Measurements from ENCODE around the gene REXO4. TPM values are rescaled to one million over a fixed set of nuclear protein-coding genes. Genes with fewer than 3 reads are reported as not detected.

The REXO4 gene
- total and polyA plus RNA-seq, 2 donors (not counting 1 experiment from before 2014, with no cell fraction given), result 25.0 to 37.1 TPM

DNA sequence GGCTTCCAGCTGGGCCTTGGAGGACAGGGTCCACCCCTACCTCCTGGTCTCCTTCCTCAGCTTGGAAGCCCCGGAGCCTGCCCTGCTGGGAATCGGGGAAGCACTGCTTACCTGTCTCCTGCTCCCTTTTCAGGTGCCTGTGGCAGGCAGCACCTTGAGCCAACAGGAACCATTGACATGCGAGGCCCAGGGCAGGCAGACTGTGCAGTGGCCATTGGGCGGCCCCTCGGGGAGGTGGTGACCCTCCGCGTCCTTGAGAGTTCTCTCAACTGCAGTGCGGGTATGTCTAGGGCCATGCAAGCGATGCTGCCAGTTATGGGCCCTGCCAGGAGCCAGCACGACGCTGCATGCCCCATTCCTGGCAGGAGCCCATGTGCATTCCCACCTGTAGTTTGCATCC is 38.1 kb upstream of the REXO4 start:
- Mint-ChIP-seq H3K9me3 (ENCODE audit: insufficient read depth) (no peaks in the 10 kb centered on the region), H3K4me3 (no peak overlapping the region), H3K4me1 (peaks cover 14% of the 10 kb centered on the region), H3K27me3 (no peaks in the 10 kb centered on the region), H3K27ac (no peak overlapping the region)
- ChIA-PET CTCF (no interaction called here), POLR2A (no interaction called here)
- Histone ChIP-seq H3K27ac (ENCODE audit: low read length in 2 of 2) (no peak overlapping the region), H3K4me3 (ENCODE audit: control extremely low read depth in 1 of 5, extremely low read depth in 1 of 5, insufficient read depth in 1 of 5, low read depth in 2 of 5, low read length in 4 of 5) (no peak overlapping the region), H2AFZ (ENCODE audit: insufficient read depth, low read depth, low read length, poor library complexity, severe bottlenecking) (no peak overlapping the region), H4K20me1 (ENCODE audit: control insufficient read depth, insufficient read depth, low read length, poor library complexity, severe bottlenecking) (no peaks in the 10 kb centered on the region), H3K4me2 (replicated peaks; ENCODE audit: low read depth, low read length, poor library complexity, severe bottlenecking) (no peak overlapping the region), H3K27me3 (replicated peaks in 1 of 4; ENCODE audit: control extremely low read depth in 1 of 4, control insufficient read depth in 3 of 4, insufficient read depth in 4 of 4, low read length in 3 of 4) (no peaks in the 10 kb centered on the region), H3K9me3 (ENCODE audit: control extremely low read depth in 1 of 3, control insufficient read depth in 2 of 3, insufficient read depth in 1 of 3, low read length in 2 of 3) (no peaks in the 10 kb centered on the region), H3K9ac (ENCODE audit: low read length) (no peak overlapping the region), H3K4me1 (ENCODE audit: control insufficient read depth in 2 of 2, insufficient read depth in 2 of 2, low read length in 2 of 2) (peaks cover 10 to 13% of the 10 kb centered on the region in 2 donors), H3K79me2 (ENCODE audit: control insufficient read depth, insufficient read depth, low read length) (no peaks in the 10 kb centered on the region), H3K36me3 (replicated peaks in 1 of 2; ENCODE audit: control extremely low read depth in 1 of 2, control insufficient read depth in 1 of 2, extremely low read depth in 1 of 2, insufficient read depth in 2 of 2, low read length in 1 of 2) (no peaks in the 10 kb centered on the region)
- TF ChIP-seq, protein P1, sequence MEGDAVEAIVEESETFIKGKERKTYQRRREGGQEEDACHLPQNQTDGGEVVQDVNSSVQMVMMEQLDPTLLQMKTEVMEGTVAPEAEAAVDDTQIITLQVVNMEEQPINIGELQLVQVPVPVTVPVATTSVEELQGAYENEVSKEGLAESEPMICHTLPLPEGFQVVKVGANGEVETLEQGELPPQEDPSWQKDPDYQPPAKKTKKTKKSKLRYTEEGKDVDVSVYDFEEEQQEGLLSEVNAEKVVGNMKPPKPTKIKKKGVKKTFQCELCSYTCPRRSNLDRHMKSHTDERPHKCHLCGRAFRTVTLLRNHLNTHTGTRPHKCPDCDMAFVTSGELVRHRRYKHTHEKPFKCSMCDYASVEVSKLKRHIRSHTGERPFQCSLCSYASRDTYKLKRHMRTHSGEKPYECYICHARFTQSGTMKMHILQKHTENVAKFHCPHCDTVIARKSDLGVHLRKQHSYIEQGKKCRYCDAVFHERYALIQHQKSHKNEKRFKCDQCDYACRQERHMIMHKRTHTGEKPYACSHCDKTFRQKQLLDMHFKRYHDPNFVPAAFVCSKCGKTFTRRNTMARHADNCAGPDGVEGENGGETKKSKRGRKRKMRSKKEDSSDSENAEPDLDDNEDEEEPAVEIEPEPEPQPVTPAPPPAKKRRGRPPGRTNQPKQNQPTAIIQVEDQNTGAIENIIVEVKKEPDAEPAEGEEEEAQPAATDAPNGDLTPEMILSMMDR (IDR thresholded peaks at IDR 0.05), result no peak
- TF ChIP-seq EZH2 (IDR thresholded peaks at IDR 0.05; ENCODE audit: borderline replicate concordance, insufficient read depth, low read depth, low read length, poor library complexity, severe bottlenecking), result no peak
- WGBS (ENCODE audit: insufficient coverage), result 96% methylated on average over 11 of the region's 11 CpGs
- ATAC-seq (ENCODE audit: low read depth) (no peak), DNase-seq (no peak)
- intact Hi-C loops (cut with micrococcal nuclease), result no loop called here

DNA sequence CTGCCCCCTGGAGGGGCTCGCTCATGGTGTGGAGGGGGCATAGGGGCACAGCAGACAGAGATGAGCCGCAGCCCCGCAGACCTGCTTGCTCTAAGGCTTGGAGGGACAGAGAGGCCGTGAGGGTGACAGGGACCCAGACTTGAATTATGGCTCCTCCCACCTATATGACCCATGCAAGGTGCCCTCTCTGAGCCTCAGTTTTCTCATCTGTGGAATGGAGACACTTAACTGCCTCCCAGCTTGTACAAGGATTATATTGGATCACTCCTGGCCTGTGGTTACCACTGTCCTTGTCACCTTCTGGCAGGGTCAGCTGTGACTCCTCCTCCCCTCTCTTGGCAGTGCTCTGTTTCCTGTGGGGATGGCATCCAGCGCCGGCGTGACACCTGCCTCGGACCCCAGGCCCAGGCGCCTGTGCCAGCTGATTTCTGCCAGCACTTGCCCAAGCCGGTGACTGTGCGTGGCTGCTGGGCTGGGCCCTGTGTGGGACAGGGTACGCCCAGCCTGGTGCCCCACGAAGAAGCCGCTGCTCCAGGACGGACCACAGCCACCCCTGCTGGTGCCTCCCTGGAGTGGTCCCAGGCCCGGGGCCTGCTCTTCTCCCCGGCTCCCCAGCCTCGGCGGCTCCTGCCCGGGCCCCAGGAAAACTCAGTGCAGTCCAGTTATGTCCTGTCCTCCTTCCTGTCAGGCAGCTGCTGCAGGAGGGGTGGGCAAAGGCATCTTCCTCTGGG is 37.3 kb upstream of the REXO4 start:
- no peaks in the 10 kb centered on the region for H3K9me3 ChIP-seq (ENCODE audit: control extremely low read depth in 1 of 3, control insufficient read depth in 2 of 3, insufficient read depth in 1 of 3, low read length in 2 of 3)
- no peaks in the 10 kb centered on the region for H3K27me3 ChIP-seq (replicated peaks in 1 of 4; ENCODE audit: control extremely low read depth in 1 of 4, control insufficient read depth in 3 of 4, insufficient read depth in 4 of 4, low read length in 3 of 4)
- intact Hi-C loops (cut with micrococcal nuclease), result no loop called here
- no peak overlapping the region for H3K9ac ChIP-seq (ENCODE audit: low read length)
- H3K36me3 ChIP-seq (replicated peaks in 1 of 2; ENCODE audit: control extremely low read depth in 1 of 2, control insufficient read depth in 1 of 2, extremely low read depth in 1 of 2, insufficient read depth in 2 of 2, low read length in 1 of 2), result no peaks in the 10 kb centered on the region
- no peak for ATAC-seq (ENCODE audit: low read depth)
- ChIA-PET POLR2A (interaction anchor here (0.6 kb wide), 1 partner anchor 16 kb away, joined by 5 read pairs; no protein-coding TSS in a partner anchor), CTCF (no interaction called here)
- H3K27me3 Mint-ChIP-seq, result peaks cover 3% of the 10 kb centered on the region
- no peak overlapping the region for H3K4me3 Mint-ChIP-seq
- no peak overlapping the region for H3K4me3 ChIP-seq (ENCODE audit: control extremely low read depth in 1 of 5, extremely low read depth in 1 of 5, insufficient read depth in 1 of 5, low read depth in 2 of 5, low read length in 4 of 5)
- H3K9me3 Mint-ChIP-seq (ENCODE audit: insufficient read depth), result no peaks in the 10 kb centered on the region
- H3K4me2 ChIP-seq (replicated peaks; ENCODE audit: low read depth, low read length, poor library complexity, severe bottlenecking), result no peak overlapping the region
- TF ChIP-seq, protein P1 (IDR thresholded peaks at IDR 0.05), result no peak
- no peak for TF ChIP-seq EZH2 (IDR thresholded peaks at IDR 0.05; ENCODE audit: borderline replicate concordance, insufficient read depth, low read depth, low read length, poor library complexity, severe bottlenecking)
- 92% methylated on average over 19 of the region's 20 CpGs for WGBS (ENCODE audit: insufficient coverage)
- no peaks in the 10 kb centered on the region for H3K79me2 ChIP-seq (ENCODE audit: control insufficient read depth, insufficient read depth, low read length)
- H2AFZ ChIP-seq (ENCODE audit: insufficient read depth, low read depth, low read length, poor library complexity, severe bottlenecking), result no peak overlapping the region
- H4K20me1 ChIP-seq (ENCODE audit: control insufficient read depth, insufficient read depth, low read length, poor library complexity, severe bottlenecking), result no peaks in the 10 kb centered on the region
- no peak overlapping the region for H3K27ac Mint-ChIP-seq
- DNase-seq, result no peak
- peaks cover 5 to 7% of the 10 kb centered on the region in 2 donors for H3K4me1 ChIP-seq (ENCODE audit: control insufficient read depth in 2 of 2, insufficient read depth in 2 of 2, low read length in 2 of 2)
- H3K4me1 Mint-ChIP-seq, result peaks cover 8% of the 10 kb centered on the region
- H3K27ac ChIP-seq (ENCODE audit: low read length in 2 of 2), result no peak overlapping the region
